Measurements from ENCODE around the gene COP1. TPM values are rescaled to one million over a fixed set of nuclear protein-coding genes. Genes with fewer than 3 reads are reported as not detected.

COP1 gene
- total RNA-seq, 2 experiments from 2014 or later = 41.9 to 47.2 TPM

- H3K27ac Mint-ChIP-seq = no peak overlapping the region
- peaks cover 3% of the 10 kb centered on the region for H3K4me1 Mint-ChIP-seq
- peaks cover 10% of the 10 kb centered on the region for H3K9me3 Mint-ChIP-seq
- ChIA-PET CTCF (no interaction called here), POLR2A (no interaction called here)
- no peaks in the 10 kb centered on the region for H3K27me3 Mint-ChIP-seq
- DNase-seq = no peak
- H3K4me3 Mint-ChIP-seq = no peak overlapping the region
- H3K36me3 Mint-ChIP-seq (ENCODE audit: low read depth) = peaks cover 68% of the 10 kb centered on the region
Measured at GRCh38 chr1:176144526-176144925, 62.6 kb downstream of the COP1 start.

DNA sequence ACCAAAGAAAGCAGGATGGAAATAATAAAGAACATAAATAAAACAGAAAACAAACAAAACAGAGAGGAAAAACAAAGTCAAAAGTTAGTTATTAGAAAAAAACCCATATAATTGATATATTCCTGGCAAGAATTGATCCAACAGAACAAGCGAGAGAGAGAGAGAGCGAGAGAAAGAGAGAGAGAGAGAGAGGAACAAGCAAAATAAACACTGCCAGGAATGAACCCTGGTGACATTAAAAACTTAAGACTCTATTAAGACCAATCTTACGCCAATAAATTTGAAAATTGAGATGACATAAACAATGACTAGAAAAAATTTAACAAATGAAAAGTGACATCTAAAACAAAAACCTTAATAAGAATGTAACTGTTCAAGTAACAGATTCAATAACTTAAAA lies 64.1 kb downstream of the COP1 start:
- POLR2A ChIA-PET = no interaction called here
- Mint-ChIP-seq H3K4me1 (peaks cover 9% of the 10 kb centered on the region), H3K36me3 (ENCODE audit: low read depth) (peaks cover 72% of the 10 kb centered on the region), H3K27ac (no peak overlapping the region), H3K9me3 (peaks cover 10% of the 10 kb centered on the region), H3K4me3 (no peak overlapping the region), H3K27me3 (no peaks in the 10 kb centered on the region)
- DNase-seq = no peak
- CTCF ChIA-PET = no interaction called here

DNA sequence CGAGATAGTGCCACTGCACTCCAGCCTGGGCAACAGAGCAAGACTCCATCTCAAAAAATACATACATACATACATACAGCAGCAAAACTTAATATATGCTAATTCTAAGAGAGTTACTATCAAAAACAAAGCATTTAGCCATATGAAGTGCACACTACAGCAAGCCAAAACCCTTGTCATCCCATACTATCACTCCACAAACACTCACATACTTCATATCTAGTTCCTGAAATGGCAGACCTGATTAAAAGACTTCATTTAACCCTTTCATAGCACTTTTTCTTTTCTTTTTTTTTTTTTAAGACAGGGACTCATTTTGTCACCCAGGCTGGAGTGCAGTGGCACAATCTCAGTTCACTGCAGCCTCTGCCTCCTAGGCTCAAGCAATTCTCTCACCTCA lies 65.6 kb downstream of the COP1 start:
- no peaks in the 10 kb centered on the region for H3K27me3 Mint-ChIP-seq
- no peak overlapping the region for H3K27ac Mint-ChIP-seq
- H3K36me3 Mint-ChIP-seq (ENCODE audit: low read depth) = peaks cover 63% of the 10 kb centered on the region
- CTCF ChIA-PET = no interaction called here
- DNase-seq = no peak
- H3K9me3 Mint-ChIP-seq = peaks cover 7% of the 10 kb centered on the region
- POLR2A ChIA-PET = no interaction called here
- H3K4me3 Mint-ChIP-seq = no peak overlapping the region
- peaks cover 11% of the 10 kb centered on the region for H3K4me1 Mint-ChIP-seq

- DNase-seq = no peak
- Mint-ChIP-seq H3K27me3 (no peaks in the 10 kb centered on the region), H3K36me3 (ENCODE audit: low read depth) (peaks cover 43% of the 10 kb centered on the region), H3K4me1 (peaks cover 8% of the 10 kb centered on the region), H3K27ac (no peak overlapping the region), H3K9me3 (no peaks in the 10 kb centered on the region), H3K4me3 (no peak overlapping the region)
- CTCF ChIA-PET = interaction anchor here (0.6 kb wide), 2 partner anchors 98 to 294 kb away, joined by 3 to 4 read pairs; no protein-coding TSS in a partner anchor
- POLR2A ChIA-PET = no interaction called here
Measured at GRCh38 chr1:176136891-176137290, 70.2 kb downstream of the COP1 start.

GRCh38 chr1:176134666-176135065 lies 72.4 kb downstream of the COP1 start:
- CTCF ChIA-PET = no interaction called here
- Mint-ChIP-seq H3K9me3 (no peaks in the 10 kb centered on the region), H3K4me1 (peaks cover 8% of the 10 kb centered on the region), H3K27me3 (no peaks in the 10 kb centered on the region), H3K27ac (no peak overlapping the region), H3K4me3 (no peak overlapping the region), H3K36me3 (ENCODE audit: low read depth) (peaks cover 34% of the 10 kb centered on the region)
- no peak for DNase-seq
- POLR2A ChIA-PET = no interaction called here

DNA sequence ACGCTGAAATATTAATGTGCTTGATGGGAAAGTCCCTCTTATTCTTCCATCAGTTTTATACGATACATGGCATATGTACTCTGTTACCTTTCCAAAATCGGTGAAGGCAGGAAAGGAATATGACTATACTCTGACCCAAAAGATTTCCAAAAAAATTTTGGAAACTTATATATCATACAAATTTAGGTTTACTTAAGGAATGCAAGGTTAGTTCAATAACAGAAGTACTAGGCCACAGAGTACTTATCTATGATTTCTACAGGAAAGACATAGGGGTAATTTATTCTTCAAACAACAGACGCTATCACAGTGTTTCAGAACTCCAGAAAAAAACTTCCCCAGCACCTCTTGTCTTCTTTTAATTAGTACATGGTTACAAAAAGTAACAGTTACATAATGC lies 84.8 kb downstream of the COP1 start:
- Mint-ChIP-seq H3K4me3 (no peak overlapping the region), H3K27ac (no peak overlapping the region), H3K36me3 (ENCODE audit: low read depth) (peaks cover 45% of the 10 kb centered on the region), H3K27me3 (no peaks in the 10 kb centered on the region), H3K4me1 (no peaks in the 10 kb centered on the region), H3K9me3 (peaks cover 26% of the 10 kb centered on the region)
- CTCF ChIA-PET = no interaction called here
- DNase-seq = no peak
- POLR2A ChIA-PET = no interaction called here

DNA sequence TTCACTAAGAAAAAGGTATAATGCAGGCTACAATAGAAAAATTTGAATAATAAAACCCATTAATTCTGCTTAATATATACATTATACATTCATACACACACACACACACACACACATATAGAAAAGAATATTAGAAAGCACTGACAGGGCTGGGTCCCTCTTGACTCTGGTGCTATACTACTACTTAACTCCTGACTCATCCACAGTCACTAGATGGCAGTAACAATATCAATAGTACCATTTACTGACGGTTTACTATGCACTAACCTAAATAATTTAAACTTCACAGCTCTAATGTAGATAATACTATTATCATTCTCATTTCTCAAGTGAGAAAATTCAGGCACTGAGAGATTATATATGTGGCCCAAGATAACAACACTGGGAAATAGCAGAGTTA lies 87.5 kb downstream of the COP1 start:
- peaks cover 22% of the 10 kb centered on the region for H3K9me3 Mint-ChIP-seq
- no peaks in the 10 kb centered on the region for H3K4me1 Mint-ChIP-seq
- peaks cover 44% of the 10 kb centered on the region for H3K36me3 Mint-ChIP-seq (ENCODE audit: low read depth)
- H3K27ac Mint-ChIP-seq = no peak overlapping the region
- H3K4me3 Mint-ChIP-seq = no peak overlapping the region
- H3K27me3 Mint-ChIP-seq = no peaks in the 10 kb centered on the region
- ChIA-PET CTCF (interaction anchor here (1.3 kb wide), 1 partner anchor 10 kb away, joined by 3 read pairs; no protein-coding TSS in a partner anchor), POLR2A (no interaction called here)
- no peak for DNase-seq

GRCh38 chr1:176118985-176119384 lies 88.1 kb downstream of the COP1 start:
- H3K9me3 Mint-ChIP-seq = peaks cover 20% of the 10 kb centered on the region
- H3K4me3 Mint-ChIP-seq = no peak overlapping the region
- POLR2A ChIA-PET = no interaction called here
- CTCF ChIA-PET = no interaction called here
- H3K27me3 Mint-ChIP-seq = no peaks in the 10 kb centered on the region
- no peak overlapping the region for H3K27ac Mint-ChIP-seq
- H3K36me3 Mint-ChIP-seq (ENCODE audit: low read depth) = peaks cover 44% of the 10 kb centered on the region
- H3K4me1 Mint-ChIP-seq = peaks cover 2% of the 10 kb centered on the region
- DNase-seq = no peak

- H3K9me3 Mint-ChIP-seq = peaks cover 12% of the 10 kb centered on the region
- H3K27me3 Mint-ChIP-seq = no peaks in the 10 kb centered on the region
- H3K36me3 Mint-ChIP-seq (ENCODE audit: low read depth) = peaks cover 54% of the 10 kb centered on the region
- ChIA-PET POLR2A (no interaction called here), CTCF (no interaction called here)
- peaks cover 10% of the 10 kb centered on the region for H3K4me1 Mint-ChIP-seq
- H3K27ac Mint-ChIP-seq = no peak overlapping the region
- H3K4me3 Mint-ChIP-seq = no peak overlapping the region
- DNase-seq = no peak
Measured at GRCh38 chr1:176111835-176112234, 95.3 kb downstream of the COP1 start.

DNA sequence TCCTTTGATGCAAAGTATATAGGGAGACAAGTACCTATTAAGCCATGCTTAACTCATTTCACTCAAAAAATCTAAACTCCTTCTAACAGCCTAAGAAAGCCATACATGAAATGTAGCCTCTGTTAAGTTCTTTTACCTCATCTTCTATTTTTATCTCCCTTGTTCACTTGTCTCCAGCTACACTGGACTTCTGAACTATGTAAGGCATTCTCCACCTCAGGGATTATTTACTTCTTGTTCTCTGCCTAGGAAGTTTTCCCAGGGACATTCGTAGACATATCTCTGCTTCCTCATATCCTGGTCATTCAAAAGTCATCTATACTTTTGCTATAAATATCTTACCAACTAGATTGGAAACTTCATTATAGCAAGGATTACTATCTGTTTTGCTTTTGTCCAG lies 96.9 kb downstream of the COP1 start:
- Mint-ChIP-seq H3K27ac (no peak overlapping the region), H3K36me3 (ENCODE audit: low read depth) (peaks cover 56% of the 10 kb centered on the region), H3K4me3 (no peak overlapping the region), H3K4me1 (peaks cover 10% of the 10 kb centered on the region), H3K9me3 (peaks cover 9% of the 10 kb centered on the region), H3K27me3 (no peaks in the 10 kb centered on the region)
- POLR2A ChIA-PET = no interaction called here
- no peak for DNase-seq
- CTCF ChIA-PET = interaction anchor here (1.4 kb wide), 1 partner anchor 10 kb away, joined by 3 read pairs; no protein-coding TSS in a partner anchor

- ChIA-PET POLR2A (interaction anchor here (0.6 kb wide), 1 partner anchor 33 kb away, joined by 3 read pairs; no protein-coding TSS in a partner anchor), CTCF (interaction anchor here (0.7 kb wide), 1 partner anchor 19 kb away, joined by 3 read pairs; no protein-coding TSS in a partner anchor)
- DNase-seq = no peak
- Mint-ChIP-seq H3K4me1 (no peaks in the 10 kb centered on the region), H3K36me3 (ENCODE audit: low read depth) (peaks cover 70% of the 10 kb centered on the region), H3K9me3 (peaks cover 28% of the 10 kb centered on the region), H3K27me3 (no peaks in the 10 kb centered on the region), H3K27ac (no peak overlapping the region), H3K4me3 (no peak overlapping the region)
Measured at GRCh38 chr1:176102768-176103350, 104.2 kb downstream of the COP1 start.

DNA sequence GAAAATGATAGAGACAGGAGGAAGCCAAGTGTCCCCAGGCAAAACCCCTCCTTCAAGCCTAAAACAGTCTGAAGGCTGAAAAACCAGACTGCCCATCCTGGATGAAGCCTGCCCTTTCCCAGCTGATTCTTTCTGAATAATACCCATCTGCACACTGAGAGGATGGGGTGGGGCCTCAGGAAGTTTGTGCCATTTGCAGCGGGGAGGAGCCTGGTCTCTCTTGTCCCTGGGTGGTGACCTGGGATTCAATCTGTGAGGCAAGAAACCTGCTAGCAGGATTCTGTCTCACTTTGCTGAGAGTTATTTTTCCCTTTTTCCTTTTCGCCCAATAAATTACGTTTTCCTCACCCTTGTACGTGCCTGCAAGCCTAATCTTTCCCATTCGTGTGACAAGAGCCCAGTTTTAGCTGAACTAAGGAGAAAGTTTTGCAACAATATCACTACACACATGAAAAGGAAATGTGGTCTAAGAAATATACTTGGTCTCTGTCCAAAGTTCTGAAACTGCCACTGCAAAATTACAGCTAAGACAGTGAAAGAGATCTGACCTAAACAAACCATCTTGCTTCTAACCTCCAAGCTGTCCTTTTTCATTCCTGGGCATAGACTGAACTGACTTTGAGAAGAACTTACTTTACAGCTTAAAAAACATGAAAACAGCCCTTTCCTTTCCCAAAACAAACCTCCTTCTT lies 105.0 kb downstream of the COP1 start:
- no peak for DNase-seq
- ChIA-PET CTCF (interaction anchor here (0.6 to 0.7 kb wide), 2 partner anchors 19 to 135 kb away, joined by 3 read pairs; no protein-coding TSS in a partner anchor), POLR2A (interaction anchor here (0.6 kb wide), 1 partner anchor 34 kb away, joined by 3 read pairs; no protein-coding TSS in a partner anchor)
- no peaks in the 10 kb centered on the region for H3K4me1 Mint-ChIP-seq
- H3K27me3 Mint-ChIP-seq = no peaks in the 10 kb centered on the region
- H3K36me3 Mint-ChIP-seq (ENCODE audit: low read depth) = peaks cover 75% of the 10 kb centered on the region
- H3K4me3 Mint-ChIP-seq = no peak overlapping the region
- no peak overlapping the region for H3K27ac Mint-ChIP-seq
- H3K9me3 Mint-ChIP-seq = peaks cover 31% of the 10 kb centered on the region

GRCh38 chr1:176098560-176098959 lies 108.5 kb downstream of the COP1 start:
- Mint-ChIP-seq H3K9me3 (peaks cover 31% of the 10 kb centered on the region), H3K27ac (no peak overlapping the region), H3K36me3 (ENCODE audit: low read depth) (peaks cover 74% of the 10 kb centered on the region), H3K4me1 (no peaks in the 10 kb centered on the region), H3K27me3 (no peaks in the 10 kb centered on the region), H3K4me3 (no peak overlapping the region)
- no peak for DNase-seq
- POLR2A ChIA-PET = no interaction called here
- CTCF ChIA-PET = no interaction called here
